T-helper 2 cell treated with Interferon-gamma antibody and Interleukin-4, amounts not matched to agents 100 ng/mL and 5 ng/mL, for 36 hours (primary cell): ENCODE data around the gene CACNB2. TPM values are rescaled to one million over a fixed set of nuclear protein-coding genes. Genes with fewer than 3 reads are reported as not detected.

Source experiments
- intact Hi-C: fragments of 100-400 bp; cut with micrococcal nuclease; formaldehyde crosslinking; loops from one replicate; pipeline ENCODE4 v1.15.1; 2023
- total RNA-seq: library from RNA; stranded (reverse); gene quantifications from 2 replicates; pipeline ENCODE4 v1.2.3, GENCODE V29; 2022

Gene CACNB2
- total RNA-seq, 1 donor from 2014 or later = 0.14 TPM

- intact Hi-C loops = no loop called here
Measured at GRCh38 chr10:18332484-18332883, 192.3 kb downstream of the CACNB2 start.

GRCh38 chr10:18333621-18334020, 193.4 kb downstream of the CACNB2 start:
- intact Hi-C loops = no loop called here

- intact Hi-C loops = no loop called here
Measured at GRCh38 chr10:18334116-18334867, 194.1 kb downstream of the CACNB2 start.

- intact Hi-C loops = no loop called here
Measured at GRCh38 chr10:18340496-18341051, 200.3 kb downstream of the CACNB2 start.

GRCh38 chr10:18341055-18341454, 200.8 kb downstream of the CACNB2 start:
- intact Hi-C loops = no loop called here

- intact Hi-C loops = no loop called here
Measured at GRCh38 chr10:18343573-18343972, 203.3 kb downstream of the CACNB2 start.

GRCh38 chr10:18345308-18345707, 205.1 kb downstream of the CACNB2 start:
- intact Hi-C loops = no loop called here

GRCh38 chr10:18350340-18350739, 210.1 kb downstream of the CACNB2 start:
- intact Hi-C loops = no loop called here

GRCh38 chr10:18351421-18351820, 211.2 kb downstream of the CACNB2 start:
- intact Hi-C loops = no loop called here

GRCh38 chr10:18352175-18352574, 212.0 kb downstream of the CACNB2 start:
- intact Hi-C loops = no loop called here

GRCh38 chr10:18359812-18360211, 219.6 kb downstream of the CACNB2 start:
- intact Hi-C loops = no loop called here

GRCh38 chr10:18362892-18363291, 222.7 kb downstream of the CACNB2 start:
- intact Hi-C loops = no loop called here

- intact Hi-C loops = no loop called here
Measured at GRCh38 chr10:18364987-18365775, 225.0 kb downstream of the CACNB2 start.

GRCh38 chr10:18367840-18368239, 227.6 kb downstream of the CACNB2 start:
- intact Hi-C loops = no loop called here

- intact Hi-C loops = no loop called here
Measured at GRCh38 chr10:18368273-18368672, 228.0 kb downstream of the CACNB2 start.

- intact Hi-C loops = no loop called here
Measured at GRCh38 chr10:18368682-18369081, 228.5 kb downstream of the CACNB2 start.

GRCh38 chr10:18369859-18370473, 229.7 kb downstream of the CACNB2 start:
- intact Hi-C loops = no loop called here

- intact Hi-C loops = no loop called here
Measured at GRCh38 chr10:18376650-18377049, 236.4 kb downstream of the CACNB2 start.

- intact Hi-C loops = no loop called here
Measured at GRCh38 chr10:18377898-18378297, 237.7 kb downstream of the CACNB2 start.

- intact Hi-C loops = no loop called here
Measured at GRCh38 chr10:18378766-18379165, 238.5 kb downstream of the CACNB2 start.

GRCh38 chr10:18381679-18382078, 241.5 kb downstream of the CACNB2 start:
- intact Hi-C loops = no loop called here

GRCh38 chr10:18397906-18398305, 257.7 kb downstream of the CACNB2 start:
- intact Hi-C loops = no loop called here
